GM13977 (cell line): ENCODE data around the gene SCIN.

Experiments
- DNase-seq: peaks from one replicate; pipeline ENCODE4 v3.0.0; 2012; ENCODE audit warnings: low spot score
- in situ Hi-C: fragments of 300-500 bp; cut with MboI; formaldehyde crosslinking; loops from one replicate; pipeline ENCODE4 v1.12.0; 2022; ENCODE audit warnings: low sequenced_read_pairs, low pct_unique_long_range_greater_than_20kb, mixed read lengths, inconsistent platforms; ENCODE audit not compliant: unreplicated experiment
- TF ChIP-seq, protein P1 (sequence below): IDR thresholded peaks from 2 replicates; pipeline ENCODE4 v1.5.1; 2012; ENCODE audit warnings: mild to moderate bottlenecking, control low read depth; ENCODE audit not compliant: insufficient read depth; ENCODE audit errors: extremely low read depth, missing control alignments

SCIN gene

DNA sequence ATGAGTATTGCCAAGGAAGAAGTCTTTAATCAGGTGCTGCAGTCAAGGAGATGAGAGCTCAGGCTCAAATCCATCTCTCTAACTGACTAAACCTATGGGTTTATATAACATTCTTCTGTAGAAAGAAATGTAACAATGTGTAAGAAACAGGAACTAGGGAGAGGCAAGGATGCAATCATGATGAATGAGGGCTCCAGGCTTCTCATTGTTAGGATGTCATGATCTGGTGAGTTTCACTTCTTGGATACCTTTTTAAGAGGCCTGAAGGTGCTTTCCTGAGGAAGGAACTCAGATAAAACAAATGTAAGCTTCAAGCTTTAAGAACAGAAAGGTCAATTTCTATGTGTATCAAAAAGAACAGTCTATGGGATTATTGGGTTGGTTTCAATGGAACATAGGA lies 30.8 kb upstream of the SCIN start:
- in situ Hi-C loops, result no loop called here
- DNase-seq, result no peak
- TF ChIP-seq, protein P1, sequence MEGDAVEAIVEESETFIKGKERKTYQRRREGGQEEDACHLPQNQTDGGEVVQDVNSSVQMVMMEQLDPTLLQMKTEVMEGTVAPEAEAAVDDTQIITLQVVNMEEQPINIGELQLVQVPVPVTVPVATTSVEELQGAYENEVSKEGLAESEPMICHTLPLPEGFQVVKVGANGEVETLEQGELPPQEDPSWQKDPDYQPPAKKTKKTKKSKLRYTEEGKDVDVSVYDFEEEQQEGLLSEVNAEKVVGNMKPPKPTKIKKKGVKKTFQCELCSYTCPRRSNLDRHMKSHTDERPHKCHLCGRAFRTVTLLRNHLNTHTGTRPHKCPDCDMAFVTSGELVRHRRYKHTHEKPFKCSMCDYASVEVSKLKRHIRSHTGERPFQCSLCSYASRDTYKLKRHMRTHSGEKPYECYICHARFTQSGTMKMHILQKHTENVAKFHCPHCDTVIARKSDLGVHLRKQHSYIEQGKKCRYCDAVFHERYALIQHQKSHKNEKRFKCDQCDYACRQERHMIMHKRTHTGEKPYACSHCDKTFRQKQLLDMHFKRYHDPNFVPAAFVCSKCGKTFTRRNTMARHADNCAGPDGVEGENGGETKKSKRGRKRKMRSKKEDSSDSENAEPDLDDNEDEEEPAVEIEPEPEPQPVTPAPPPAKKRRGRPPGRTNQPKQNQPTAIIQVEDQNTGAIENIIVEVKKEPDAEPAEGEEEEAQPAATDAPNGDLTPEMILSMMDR, result no peak

- TF ChIP-seq, protein P1, result no peak
- no peak for DNase-seq
- in situ Hi-C loops, result no loop called here
Observed at GRCh38 chr7:12540850-12541249, 29.7 kb upstream of the SCIN start.

- in situ Hi-C loops, result no loop called here
- no peak for DNase-seq
- TF ChIP-seq, protein P1, result no peak
Observed at GRCh38 chr7:12543586-12543985, 26.9 kb upstream of the SCIN start.

DNA sequence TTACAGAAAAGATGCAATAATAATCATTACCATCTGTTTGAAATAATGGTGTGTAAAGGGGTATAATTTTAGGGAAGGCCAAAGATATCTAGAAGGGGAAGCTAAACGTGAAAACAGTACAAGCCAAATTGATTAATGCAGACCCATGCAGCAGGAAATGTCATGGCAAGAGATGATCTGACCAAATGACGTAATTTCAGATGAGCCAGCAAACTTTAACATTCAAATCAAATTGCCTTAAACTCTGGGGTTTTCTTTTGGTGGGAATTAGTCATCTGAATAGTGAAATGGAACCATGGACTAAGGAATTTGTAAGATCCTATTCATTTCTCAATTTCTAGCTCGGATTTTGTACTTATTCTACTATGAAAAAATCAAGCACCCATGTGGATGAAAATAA lies 21.4 kb upstream of the SCIN start:
- no peak for DNase-seq
- TF ChIP-seq, protein P1, result no peak
- in situ Hi-C loops, result no loop called here

DNA sequence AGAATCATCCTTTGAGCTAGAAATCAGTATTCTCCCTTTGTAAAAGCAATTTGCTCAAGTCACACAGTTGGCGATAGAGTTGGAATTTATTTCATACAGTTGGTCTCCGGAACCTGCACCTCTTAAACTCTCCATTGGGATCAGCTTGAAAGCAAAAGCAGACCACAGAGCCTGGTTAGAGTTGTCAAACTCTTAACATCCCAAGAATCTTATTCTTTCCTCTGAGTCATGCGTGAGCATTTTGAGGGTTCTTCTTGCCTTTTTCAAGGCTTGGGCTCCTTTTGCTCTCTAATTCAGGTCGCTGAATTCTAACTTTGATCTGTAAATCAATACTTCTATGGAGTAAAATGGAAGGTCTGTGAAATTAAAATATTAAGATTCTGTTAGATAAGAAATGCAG lies 19.6 kb upstream of the SCIN start:
- DNase-seq, result no peak
- TF ChIP-seq, protein P1, result no peak
- in situ Hi-C loops, result no loop called here

- DNase-seq, result no peak
- TF ChIP-seq, protein P1, result no peak
- in situ Hi-C loops, result no loop called here
Observed at GRCh38 chr7:12552876-12553275, 17.6 kb upstream of the SCIN start.

DNA sequence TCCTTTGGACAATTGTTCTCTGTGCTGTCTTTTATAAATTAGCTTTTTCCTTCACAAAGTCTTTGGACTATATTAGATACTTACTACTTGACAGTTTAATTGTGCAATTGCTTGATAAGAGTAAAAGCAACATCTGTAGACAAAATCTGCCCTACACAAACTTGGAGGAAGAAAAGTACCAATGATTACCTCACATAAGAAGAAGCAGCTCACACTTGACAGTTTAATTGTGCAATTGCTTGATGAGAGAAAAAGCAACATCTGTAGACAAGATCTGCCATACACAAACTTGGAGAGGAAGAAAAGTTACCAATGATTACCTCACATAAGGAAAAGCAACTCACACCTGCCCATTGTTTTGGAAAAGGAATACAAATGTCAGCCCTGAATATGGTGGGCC lies 17.1 kb upstream of the SCIN start:
- no peak for DNase-seq
- in situ Hi-C loops, result no loop called here
- TF ChIP-seq, protein P1, result no peak
